Keratinocyte (primary cell): Measurements from ENCODE around the gene PAM16.

Experiments used
- CTCF ChIP-seq, 3 experiments: IDR thresholded peaks in 1 of 3; conservative IDR thresholded peaks in 1 of 3; optimal IDR thresholded peaks in 1 of 3; 2 replicates in 2 of 3; 3 replicates in 1 of 3; pipeline versions ENCODE3 to v1.5.1; 2011; ENCODE audit warnings: low read length in 3 of 3, mild to moderate bottlenecking in 3 of 3, moderate library complexity in 2 of 3, control low read depth in 1 of 3, inconsistent platforms in 1 of 3; ENCODE audit not compliant: insufficient read depth in 2 of 3; ENCODE audit errors: extremely low read depth in 1 of 3
- EZH2 ChIP-seq: IDR thresholded peaks from one replicate; pipeline ENCODE4 v1.6.1; 2012; ENCODE audit warnings: inconsistent platforms, mild to moderate bottlenecking, low read length, moderate library complexity

GRCh38 chr16:4327386-4328045, 23.6 kb downstream of the PAM16 start:
- TF ChIP-seq CTCF (optimal IDR thresholded peaks at IDR 0.05 in 1 of 3, IDR thresholded peaks at IDR 0.05 in 1 of 3, conservative IDR thresholded peaks at IDR 0.05 in 1 of 3; ENCODE audit: extremely low read depth in 1 of 3, insufficient read depth in 2 of 3, low read length in 3 of 3): peak in 1 of 3 experiments; percentile 34
- TF ChIP-seq EZH2: no peak
